Stimulated activated CD8-positive, alpha-beta memory T cell treated with anti-CD3 and anti-CD28 coated beads, Interleukin-4, amount 100 ng/mL, for 24 hours (primary cell): ENCODE measurements around the gene BRPF1.

Experiments
- DNase-seq: peaks from one replicate; pipeline ENCODE4 v3.0.0-alpha.2; 2020; ENCODE audit warnings: low read depth

BRPF1 gene

GRCh38 chr3:9736831-9737230 is 5.3 kb downstream of the BRPF1 start:
- DNase-seq, result no peak

- no peak for DNase-seq
Observed at GRCh38 chr3:9739181-9739580, 7.6 kb downstream of the BRPF1 start.

- no peak for DNase-seq
Observed at GRCh38 chr3:9742560-9742959, 11.0 kb downstream of the BRPF1 start.

GRCh38 chr3:9743548-9743947 is 12.0 kb downstream of the BRPF1 start:
- DNase-seq, result no peak

- no peak for DNase-seq
Observed at GRCh38 chr3:9744162-9744561, 12.6 kb downstream of the BRPF1 start.

GRCh38 chr3:9745521-9745920 is 14.0 kb downstream of the BRPF1 start:
- DNase-seq, result no peak

- DNase-seq, result peak; percentile 15
Observed at GRCh38 chr3:9746330-9746729, 14.8 kb downstream of the BRPF1 start.

- DNase-seq, result no peak
Observed at GRCh38 chr3:9747267-9747666, 15.7 kb downstream of the BRPF1 start.

GRCh38 chr3:9748031-9748430 is 16.5 kb downstream of the BRPF1 start:
- no peak for DNase-seq

- DNase-seq, result no peak
Observed at GRCh38 chr3:9749296-9749644, 17.7 kb downstream of the BRPF1 start.

- peak; percentile 94 for DNase-seq
Observed at GRCh38 chr3:9749645-9750555, 18.4 kb downstream of the BRPF1 start, which contains the start of gene OGG1. TSS of gene OGG1 (plus strand) at chr3:9749952. CDS start at chr3:9750287, 335 bp downstream.

- DNase-seq, result no peak
Observed at GRCh38 chr3:9750556-9751411, 19.2 kb downstream of the BRPF1 start.

GRCh38 chr3:9754678-9755077 is 23.1 kb downstream of the BRPF1 start:
- DNase-seq, result no peak

GRCh38 chr3:9757427-9757826 is 25.9 kb downstream of the BRPF1 start:
- DNase-seq, result no peak

- no peak for DNase-seq
Observed at GRCh38 chr3:9760779-9761505, 29.4 kb downstream of the BRPF1 start.

GRCh38 chr3:9761919-9762318 is 30.4 kb downstream of the BRPF1 start:
- DNase-seq, result no peak

GRCh38 chr3:9762871-9763270 is 31.3 kb downstream of the BRPF1 start:
- DNase-seq, result no peak

- DNase-seq, result no peak
Observed at GRCh38 chr3:9765865-9766264, 34.3 kb downstream of the BRPF1 start.

- no peak for DNase-seq
Observed at GRCh38 chr3:9767418-9767817, 35.9 kb downstream of the BRPF1 start.

GRCh38 chr3:9768141-9768775 is 36.7 kb downstream of the BRPF1 start:
- no peak for DNase-seq

- no peak for DNase-seq
Observed at GRCh38 chr3:9769012-9769411, 37.5 kb downstream of the BRPF1 start.
